Esophagus muscularis mucosa (tissue), 3 donors: ENCODE results near the gene PIP5K1B.

Experiments
- EP300 ChIP-seq: sonication (generic); formaldehyde crosslinking; IDR thresholded peaks from one replicate; pipeline ENCODE4 v1.6.1; 2017; ENCODE audit warnings: antibody characterized with exemption
- TF ChIP-seq, protein P1 (sequence below), 3 experiments: fragments of 200-600 bp in 2 of 3; fragments of 450-650 bp in 1 of 3; sonication (generic) in 2 of 3; IDR thresholded peaks; one replicate each; pipeline ENCODE4 v1.5.1; 2017 to 2019; ENCODE audit warnings: antibody characterized with exemption in 3 of 3, mild to moderate bottlenecking in 2 of 3, moderate library complexity in 1 of 3

- TF ChIP-seq, protein P1, sequence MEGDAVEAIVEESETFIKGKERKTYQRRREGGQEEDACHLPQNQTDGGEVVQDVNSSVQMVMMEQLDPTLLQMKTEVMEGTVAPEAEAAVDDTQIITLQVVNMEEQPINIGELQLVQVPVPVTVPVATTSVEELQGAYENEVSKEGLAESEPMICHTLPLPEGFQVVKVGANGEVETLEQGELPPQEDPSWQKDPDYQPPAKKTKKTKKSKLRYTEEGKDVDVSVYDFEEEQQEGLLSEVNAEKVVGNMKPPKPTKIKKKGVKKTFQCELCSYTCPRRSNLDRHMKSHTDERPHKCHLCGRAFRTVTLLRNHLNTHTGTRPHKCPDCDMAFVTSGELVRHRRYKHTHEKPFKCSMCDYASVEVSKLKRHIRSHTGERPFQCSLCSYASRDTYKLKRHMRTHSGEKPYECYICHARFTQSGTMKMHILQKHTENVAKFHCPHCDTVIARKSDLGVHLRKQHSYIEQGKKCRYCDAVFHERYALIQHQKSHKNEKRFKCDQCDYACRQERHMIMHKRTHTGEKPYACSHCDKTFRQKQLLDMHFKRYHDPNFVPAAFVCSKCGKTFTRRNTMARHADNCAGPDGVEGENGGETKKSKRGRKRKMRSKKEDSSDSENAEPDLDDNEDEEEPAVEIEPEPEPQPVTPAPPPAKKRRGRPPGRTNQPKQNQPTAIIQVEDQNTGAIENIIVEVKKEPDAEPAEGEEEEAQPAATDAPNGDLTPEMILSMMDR (IDR thresholded peaks at IDR 0.05) = no peak
- no peak for TF ChIP-seq EP300
These were observed 27.5 kb downstream of the PIP5K1B start for GRCh38 chr9:68732405-68733020.
